ENCODE data around the gene RPH3AL. TPM values are rescaled to one million over a fixed set of nuclear protein-coding genes. Genes with fewer than 3 reads are reported as not detected.

Gene RPH3AL
- total RNA-seq, 4 donors from 2014 or later: 6.3 to 14.4 (median 10.8) TPM

- no peak overlapping the region for H3K27ac ChIP-seq
- TF ChIP-seq POLR2A (IDR thresholded peaks at IDR 0.05): no peak
- TF ChIP-seq, protein P1, sequence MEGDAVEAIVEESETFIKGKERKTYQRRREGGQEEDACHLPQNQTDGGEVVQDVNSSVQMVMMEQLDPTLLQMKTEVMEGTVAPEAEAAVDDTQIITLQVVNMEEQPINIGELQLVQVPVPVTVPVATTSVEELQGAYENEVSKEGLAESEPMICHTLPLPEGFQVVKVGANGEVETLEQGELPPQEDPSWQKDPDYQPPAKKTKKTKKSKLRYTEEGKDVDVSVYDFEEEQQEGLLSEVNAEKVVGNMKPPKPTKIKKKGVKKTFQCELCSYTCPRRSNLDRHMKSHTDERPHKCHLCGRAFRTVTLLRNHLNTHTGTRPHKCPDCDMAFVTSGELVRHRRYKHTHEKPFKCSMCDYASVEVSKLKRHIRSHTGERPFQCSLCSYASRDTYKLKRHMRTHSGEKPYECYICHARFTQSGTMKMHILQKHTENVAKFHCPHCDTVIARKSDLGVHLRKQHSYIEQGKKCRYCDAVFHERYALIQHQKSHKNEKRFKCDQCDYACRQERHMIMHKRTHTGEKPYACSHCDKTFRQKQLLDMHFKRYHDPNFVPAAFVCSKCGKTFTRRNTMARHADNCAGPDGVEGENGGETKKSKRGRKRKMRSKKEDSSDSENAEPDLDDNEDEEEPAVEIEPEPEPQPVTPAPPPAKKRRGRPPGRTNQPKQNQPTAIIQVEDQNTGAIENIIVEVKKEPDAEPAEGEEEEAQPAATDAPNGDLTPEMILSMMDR (IDR thresholded peaks at IDR 0.05 in 4 of 5, conservative IDR thresholded peaks at IDR 0.05 in 1 of 5): no peak
- no peak overlapping the region for H3K4me3 ChIP-seq
- H3K4me1 ChIP-seq: no peaks in the 10 kb centered on the region
- no peaks in the 10 kb centered on the region for H3K9me3 ChIP-seq
- DNase-seq: no peak
- intact Hi-C loops (cut with DNase I; ENCODE audit: low total_unique reads) (no loop called here), in situ Hi-C loops (cut with MboI; ENCODE audit: low sequenced_read_pairs in 4 of 4) (no loop called here)
- H3K36me3 ChIP-seq: peaks cover 0 to 6% of the 10 kb centered on the region in 2 donors
- no peaks in the 10 kb centered on the region for H3K27me3 ChIP-seq
- no peak for ATAC-seq
Measured at GRCh38 chr17:323181-323580, 29.4 kb downstream of the RPH3AL start.

DNA sequence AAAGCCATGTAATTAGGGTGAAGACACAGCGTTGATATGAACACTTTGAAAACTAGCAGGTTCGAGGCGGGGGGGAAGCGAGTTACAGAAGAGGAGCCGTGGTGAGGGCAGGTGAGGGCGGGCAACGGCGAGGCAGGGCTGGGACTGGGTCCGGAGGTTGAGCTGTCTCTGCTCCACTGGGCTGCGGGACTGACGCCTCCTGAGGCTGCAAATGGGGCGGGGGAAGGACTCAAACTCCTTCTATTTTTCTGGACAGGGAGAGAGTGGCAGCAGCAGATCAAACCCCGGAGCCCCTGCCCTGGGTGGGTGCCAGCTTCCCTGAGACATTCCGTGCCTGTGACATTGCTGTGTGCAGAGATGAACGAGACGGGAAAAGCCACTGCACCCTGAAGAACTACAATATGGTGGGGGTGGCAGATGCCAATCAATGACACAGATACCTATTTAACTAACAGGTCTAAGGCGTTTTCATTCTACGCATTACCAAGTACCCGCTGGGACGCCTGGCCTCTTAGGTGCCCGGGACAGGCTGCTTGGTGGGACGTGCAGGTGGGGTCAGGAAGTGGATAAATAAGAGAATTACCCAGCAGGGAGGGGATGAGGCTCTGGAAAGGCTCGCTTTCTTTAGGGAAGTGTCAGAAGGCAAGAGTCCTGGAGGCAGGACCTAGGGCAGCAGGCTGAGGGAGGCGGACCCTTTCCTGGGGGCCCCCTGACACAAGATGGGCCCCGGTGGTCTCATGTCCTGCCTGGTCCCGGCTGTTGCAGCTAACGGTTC is 30.4 kb downstream of the RPH3AL start:
- Histone ChIP-seq H3K9me3 (no peaks in the 10 kb centered on the region), H3K27me3 (no peaks in the 10 kb centered on the region), H3K4me1 (no peaks in the 10 kb centered on the region), H3K27ac (no peak overlapping the region), H3K36me3 (peaks cover 0 to 6% of the 10 kb centered on the region in 2 donors), H3K4me3 (no peak overlapping the region)
- in situ Hi-C loops (cut with MboI; ENCODE audit: low sequenced_read_pairs in 4 of 4): no loop called here
- ATAC-seq (no peak), DNase-seq (no peak)
- intact Hi-C loops (cut with DNase I; ENCODE audit: low total_unique reads): no loop called here
- no peak for TF ChIP-seq POLR2A (IDR thresholded peaks at IDR 0.05)
- TF ChIP-seq, protein P1 (IDR thresholded peaks at IDR 0.05 in 4 of 5, conservative IDR thresholded peaks at IDR 0.05 in 1 of 5): no peak

DNA sequence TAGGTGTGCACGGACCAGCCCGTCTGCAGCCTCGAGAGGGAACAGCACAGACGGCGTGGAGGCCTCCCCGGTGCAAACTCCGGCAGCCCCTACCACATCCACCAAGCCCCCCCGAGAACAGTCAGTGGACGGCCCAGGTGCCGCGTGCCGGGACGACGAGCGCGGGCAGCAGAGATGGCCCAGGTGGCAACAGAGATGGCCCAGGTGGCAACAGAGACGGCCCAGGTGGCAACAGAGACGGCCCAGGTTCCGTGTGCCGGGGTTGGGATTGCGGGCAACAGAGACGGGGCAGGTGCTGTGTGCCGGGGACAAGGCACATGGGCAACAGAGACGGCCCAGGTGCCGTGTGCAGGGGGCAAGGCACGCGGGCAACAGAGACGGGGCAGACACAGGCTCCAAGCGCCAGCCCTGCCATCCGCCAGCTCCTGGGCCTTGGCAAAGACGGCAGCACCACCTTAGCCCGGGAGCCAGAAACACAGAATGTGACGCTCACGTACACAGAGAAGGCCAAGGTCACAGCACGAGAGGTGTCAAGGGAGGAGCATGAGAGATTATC is 31.1 kb downstream of the RPH3AL start:
- ATAC-seq (no peak), DNase-seq (no peak)
- Histone ChIP-seq H3K4me3 (no peak overlapping the region), H3K9me3 (no peaks in the 10 kb centered on the region), H3K27ac (no peak overlapping the region), H3K36me3 (peaks cover 0 to 6% of the 10 kb centered on the region in 2 donors), H3K27me3 (no peaks in the 10 kb centered on the region), H3K4me1 (no peaks in the 10 kb centered on the region)
- intact Hi-C loops (cut with DNase I; ENCODE audit: low total_unique reads) (no loop called here), in situ Hi-C loops (cut with MboI; ENCODE audit: low sequenced_read_pairs in 4 of 4) (no loop called here)
- TF ChIP-seq, protein P1 (IDR thresholded peaks at IDR 0.05 in 4 of 5, conservative IDR thresholded peaks at IDR 0.05 in 1 of 5): no peak
- TF ChIP-seq POLR2A (IDR thresholded peaks at IDR 0.05): no peak

DNA sequence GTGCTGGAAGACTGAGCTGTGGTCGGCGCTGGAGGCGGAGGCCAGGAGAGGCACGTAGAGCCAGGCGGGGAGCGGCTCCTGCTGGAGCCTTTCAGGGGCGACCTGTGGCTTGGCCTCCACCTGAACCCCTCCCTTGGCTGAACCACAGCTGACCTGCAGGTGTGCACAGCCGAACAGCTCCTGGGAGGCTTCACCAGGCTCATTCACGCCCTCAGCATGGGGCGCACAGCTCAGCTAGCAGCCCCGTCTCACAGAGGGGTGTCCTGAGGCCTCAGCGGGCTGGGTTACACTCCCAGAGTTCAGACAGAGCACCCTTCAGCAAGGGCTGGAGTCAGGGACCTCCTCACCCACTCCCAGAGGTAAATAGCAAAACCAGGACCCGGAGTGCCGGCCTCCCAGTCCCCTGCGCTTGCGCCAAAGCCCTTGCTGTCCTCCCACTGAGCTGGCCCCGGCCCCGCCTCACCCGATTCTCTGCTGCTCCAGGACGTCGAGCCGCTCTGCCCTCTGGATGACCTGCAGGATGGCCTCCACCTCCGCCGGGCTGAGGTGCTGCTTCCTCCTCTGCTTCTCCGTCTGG is 31.7 kb downstream of the RPH3AL start:
- H3K27me3 ChIP-seq: no peaks in the 10 kb centered on the region
- ATAC-seq: no peak
- H3K4me3 ChIP-seq: no peak overlapping the region
- H3K4me1 ChIP-seq: no peaks in the 10 kb centered on the region
- in situ Hi-C loops (cut with MboI; ENCODE audit: low sequenced_read_pairs in 4 of 4) (no loop called here), intact Hi-C loops (cut with DNase I; ENCODE audit: low total_unique reads) (no loop called here)
- H3K36me3 ChIP-seq: peaks cover 0 to 6% of the 10 kb centered on the region in 2 donors
- no peak for DNase-seq
- TF ChIP-seq, protein P1 (IDR thresholded peaks at IDR 0.05 in 4 of 5, conservative IDR thresholded peaks at IDR 0.05 in 1 of 5): no peak
- no peak for TF ChIP-seq POLR2A (IDR thresholded peaks at IDR 0.05)
- H3K9me3 ChIP-seq: no peaks in the 10 kb centered on the region
- H3K27ac ChIP-seq: no peak overlapping the region

All from gastrocnemius medialis (tissue), 4 donors.